GM12801 (cell line): ENCODE results near the gene SGPP1.

ENCODE experiments used
- TF ChIP-seq, protein P1 (sequence below): IDR thresholded peaks from one replicate; pipeline ENCODE4 v1.5.1; 2011; ENCODE audit warnings: control low read depth; ENCODE audit not compliant: insufficient read length; ENCODE audit errors: extremely low read depth

The SGPP1 gene

DNA sequence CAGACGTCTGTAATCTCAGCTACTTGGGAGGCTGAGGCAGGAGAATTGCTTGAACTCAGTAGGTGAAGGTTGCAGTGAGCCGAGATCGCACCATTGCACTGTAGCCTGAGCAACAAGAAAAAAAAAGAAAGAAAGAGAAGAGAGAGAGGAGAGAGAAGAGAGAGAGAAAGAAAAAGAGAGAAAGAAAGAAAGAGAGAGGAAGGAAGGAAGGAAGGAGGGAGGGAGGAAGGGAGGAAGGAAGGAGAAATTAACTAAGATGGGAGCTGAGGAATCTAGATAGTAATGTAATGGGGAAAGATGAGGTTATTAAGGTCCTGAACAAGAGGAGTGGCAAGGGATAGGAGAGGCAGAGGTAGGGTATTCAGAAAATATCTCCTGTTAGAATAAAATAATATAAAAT, 17.4 kb upstream of the SGPP1 start:
- TF ChIP-seq, protein P1, sequence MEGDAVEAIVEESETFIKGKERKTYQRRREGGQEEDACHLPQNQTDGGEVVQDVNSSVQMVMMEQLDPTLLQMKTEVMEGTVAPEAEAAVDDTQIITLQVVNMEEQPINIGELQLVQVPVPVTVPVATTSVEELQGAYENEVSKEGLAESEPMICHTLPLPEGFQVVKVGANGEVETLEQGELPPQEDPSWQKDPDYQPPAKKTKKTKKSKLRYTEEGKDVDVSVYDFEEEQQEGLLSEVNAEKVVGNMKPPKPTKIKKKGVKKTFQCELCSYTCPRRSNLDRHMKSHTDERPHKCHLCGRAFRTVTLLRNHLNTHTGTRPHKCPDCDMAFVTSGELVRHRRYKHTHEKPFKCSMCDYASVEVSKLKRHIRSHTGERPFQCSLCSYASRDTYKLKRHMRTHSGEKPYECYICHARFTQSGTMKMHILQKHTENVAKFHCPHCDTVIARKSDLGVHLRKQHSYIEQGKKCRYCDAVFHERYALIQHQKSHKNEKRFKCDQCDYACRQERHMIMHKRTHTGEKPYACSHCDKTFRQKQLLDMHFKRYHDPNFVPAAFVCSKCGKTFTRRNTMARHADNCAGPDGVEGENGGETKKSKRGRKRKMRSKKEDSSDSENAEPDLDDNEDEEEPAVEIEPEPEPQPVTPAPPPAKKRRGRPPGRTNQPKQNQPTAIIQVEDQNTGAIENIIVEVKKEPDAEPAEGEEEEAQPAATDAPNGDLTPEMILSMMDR: no peak

DNA sequence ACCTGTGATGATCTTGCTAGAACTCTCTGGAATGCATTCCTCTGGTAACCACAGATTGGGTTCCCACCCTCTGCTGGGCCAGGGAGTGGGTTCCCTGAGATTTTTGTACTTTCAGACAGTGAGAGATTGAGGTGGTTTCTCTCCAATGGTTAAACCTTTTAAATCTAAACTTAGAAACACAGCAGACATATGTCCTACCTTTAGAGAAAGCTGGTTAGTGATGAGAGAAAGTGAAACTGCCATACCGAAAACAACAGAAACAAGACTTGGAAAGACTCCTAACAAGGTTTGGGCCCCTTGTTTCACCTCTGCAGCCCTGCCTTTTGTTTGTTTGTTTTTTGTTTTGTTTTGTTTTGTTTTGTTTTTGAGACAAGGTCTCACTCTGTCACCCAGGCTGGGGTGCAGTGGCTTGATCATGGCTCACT, 9.7 kb upstream of the SGPP1 start:
- TF ChIP-seq, protein P1: no peak

DNA sequence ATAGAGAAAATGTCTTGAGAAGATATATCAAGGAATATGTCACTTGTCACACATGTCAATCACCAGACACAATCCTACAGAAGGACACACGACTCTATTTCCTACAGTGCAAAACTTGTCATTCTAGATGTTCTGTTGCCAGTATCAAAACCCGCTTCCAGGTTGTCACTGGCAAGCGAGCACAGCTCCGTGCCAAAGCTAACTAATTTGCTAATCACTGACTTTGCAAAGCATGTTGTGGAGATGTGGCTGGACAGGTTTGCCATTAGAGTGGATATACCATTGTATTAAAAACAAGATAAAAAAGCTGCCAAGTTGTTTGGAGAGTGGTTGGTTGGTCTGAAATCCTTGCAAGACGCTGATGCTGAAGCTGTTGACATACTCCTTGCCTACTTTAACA, 7.9 kb upstream of the SGPP1 start:
- TF ChIP-seq, protein P1: no peak

DNA sequence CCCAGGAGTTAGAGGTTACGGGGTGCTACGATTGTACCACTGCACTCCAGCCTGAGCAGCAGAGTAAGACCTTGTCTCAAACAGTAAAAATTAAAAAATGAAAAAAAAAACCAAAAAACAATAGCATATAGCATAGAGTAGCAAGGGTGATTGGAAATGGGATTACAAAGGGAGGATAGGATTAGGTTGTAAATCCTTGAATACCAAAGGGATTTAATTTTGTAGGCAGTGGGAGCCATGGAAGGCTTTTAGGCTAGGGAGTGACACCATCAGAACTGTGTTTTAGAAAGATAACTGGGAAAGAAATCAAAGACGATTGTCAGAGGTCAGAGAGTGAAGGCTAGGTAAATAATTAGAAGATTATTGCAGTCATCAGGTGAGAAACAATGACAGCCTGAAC, 2.8 kb upstream of the SGPP1 start:
- TF ChIP-seq, protein P1: no peak

DNA sequence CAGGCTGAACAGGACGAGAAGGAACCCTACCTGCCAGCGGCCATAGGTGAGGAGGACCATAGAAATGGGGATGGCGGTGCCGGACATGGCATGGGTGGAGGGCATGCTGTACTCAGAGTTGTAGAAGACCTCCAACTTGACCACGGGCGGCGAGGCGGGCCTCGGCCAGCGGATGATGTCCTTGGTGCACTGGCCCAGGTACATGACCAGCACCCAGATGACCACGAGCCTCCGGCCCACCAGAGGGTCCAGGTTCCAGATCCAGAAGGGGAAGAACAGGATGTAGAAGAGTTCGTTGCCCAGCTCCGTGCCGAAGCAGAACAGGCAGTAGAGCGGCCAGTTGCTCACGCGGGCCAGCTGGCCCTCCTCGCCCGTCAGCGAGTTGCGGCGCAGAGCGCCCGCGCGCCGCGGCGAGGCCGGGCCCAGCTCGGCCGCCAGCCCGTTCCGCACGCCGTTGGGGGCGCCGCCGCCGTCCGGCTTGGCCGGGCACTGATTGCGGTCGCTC, 582 bp downstream of the SGPP1 start:
- TF ChIP-seq, protein P1: no peak

DNA sequence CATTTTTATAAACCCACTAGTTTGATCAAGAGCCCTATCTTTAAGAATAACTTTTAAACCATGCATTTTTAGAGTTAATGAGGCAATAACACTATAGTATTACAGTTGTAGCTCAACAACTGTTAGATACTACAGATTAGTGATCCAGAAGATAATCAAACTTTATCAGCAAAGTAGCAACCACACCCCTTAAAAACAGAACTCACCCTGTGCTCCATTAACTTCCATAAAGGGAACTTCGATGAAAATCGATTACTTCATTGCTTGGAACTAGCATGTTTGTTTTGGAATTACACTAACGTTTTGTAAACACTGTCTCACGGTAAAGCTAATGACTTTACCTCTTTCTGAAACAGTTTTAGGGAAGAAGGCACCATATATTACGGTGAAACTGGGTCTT, 1.4 kb downstream of the SGPP1 start:
- TF ChIP-seq, protein P1: no peak

DNA sequence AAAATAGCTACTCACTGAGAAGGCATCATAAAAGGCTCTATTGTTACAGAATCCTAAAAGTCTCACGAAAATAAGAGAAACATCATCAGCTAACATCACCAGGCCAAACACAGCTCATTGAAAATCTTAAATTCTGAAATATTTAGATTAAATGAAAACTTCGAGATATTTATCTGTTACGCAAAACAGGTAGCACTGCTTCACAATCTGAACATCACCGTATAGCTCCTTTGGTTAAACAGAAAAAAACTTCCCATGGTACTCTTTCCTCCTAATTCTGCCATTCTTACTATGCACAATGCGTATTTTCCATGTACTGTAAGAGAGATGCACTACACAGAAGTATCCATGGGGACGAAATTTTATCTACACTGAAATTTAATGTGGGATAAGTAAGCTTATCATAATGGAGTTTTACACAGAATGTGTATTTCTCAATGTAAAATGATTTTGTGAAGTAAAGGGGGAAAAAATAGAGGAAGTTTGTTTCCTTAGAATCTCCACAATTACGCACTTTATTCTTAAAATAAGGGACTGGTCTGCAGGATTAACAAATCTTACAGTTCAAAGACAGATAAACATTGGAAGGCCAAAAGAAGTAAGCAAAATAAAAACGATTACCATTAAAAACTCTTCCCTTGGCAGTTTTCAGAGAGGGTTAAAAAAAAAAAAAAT, 1.9 kb downstream of the SGPP1 start:
- TF ChIP-seq, protein P1: no peak

DNA sequence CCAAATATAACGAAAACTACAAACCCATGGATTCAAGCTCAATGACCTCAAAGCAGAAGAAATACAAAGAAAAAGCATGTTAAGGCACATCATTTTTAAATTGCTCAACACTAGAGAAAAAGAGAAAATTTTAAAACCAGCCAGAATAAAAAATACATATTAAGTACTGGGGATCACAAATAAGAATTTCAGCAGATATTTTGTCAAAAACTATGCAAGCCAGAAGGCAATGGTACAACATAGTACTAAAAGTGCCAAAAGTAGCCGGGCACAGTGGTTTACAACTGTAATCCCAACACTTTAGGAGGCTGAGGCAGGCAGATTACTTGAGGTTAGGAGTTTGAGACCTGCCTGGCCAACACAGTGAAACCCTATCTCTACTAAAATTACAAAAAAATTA, 10.2 kb downstream of the SGPP1 start:
- TF ChIP-seq, protein P1: no peak
